Memory B cell (primary cell): ENCODE data around the gene SRP9.
"Not testable (repeated sequence)": the region's sequence is repeated elsewhere in the genome, so short reads cannot be mapped to it uniquely, and the experiment has no call there.

Source experiments
- ATAC-seq: fragments of 150-1000 bp; cut with Tn5 transposase; 2 replicates; pipeline ENCODE4 v1.10.0; 2021; ENCODE audit warnings: low read depth, mild to moderate bottlenecking, moderate library complexity
- DNase-seq, 2 donors: peaks; one replicate each; pipeline ENCODE4 v3.0.0; 2022; ENCODE audit warnings: low spot score in 2 of 2
- H3K27ac Mint-ChIP-seq: one replicate; pipeline ENCODE4 v1.8.0; 2022; ENCODE audit warnings: mild to moderate bottlenecking, moderate library complexity, mixed read lengths
- H3K27me3 Mint-ChIP-seq: one replicate; pipeline ENCODE4 v1.8.0; 2022; ENCODE audit warnings: mixed read lengths
- H3K36me3 Mint-ChIP-seq: one replicate; pipeline ENCODE4 v1.8.0; 2022; ENCODE audit warnings: mild to moderate bottlenecking, mixed read lengths
- H3K4me1 Mint-ChIP-seq: one replicate; pipeline ENCODE4 v1.8.0; 2022; ENCODE audit warnings: mixed read lengths
- H3K4me3 Mint-ChIP-seq: one replicate; pipeline ENCODE4 v1.8.0; 2022; ENCODE audit warnings: mild to moderate bottlenecking, moderate library complexity, mixed read lengths
- H3K9me3 Mint-ChIP-seq: one replicate; pipeline ENCODE4 v1.8.0; 2022; ENCODE audit warnings: mixed read lengths

The SRP9 gene

DNA sequence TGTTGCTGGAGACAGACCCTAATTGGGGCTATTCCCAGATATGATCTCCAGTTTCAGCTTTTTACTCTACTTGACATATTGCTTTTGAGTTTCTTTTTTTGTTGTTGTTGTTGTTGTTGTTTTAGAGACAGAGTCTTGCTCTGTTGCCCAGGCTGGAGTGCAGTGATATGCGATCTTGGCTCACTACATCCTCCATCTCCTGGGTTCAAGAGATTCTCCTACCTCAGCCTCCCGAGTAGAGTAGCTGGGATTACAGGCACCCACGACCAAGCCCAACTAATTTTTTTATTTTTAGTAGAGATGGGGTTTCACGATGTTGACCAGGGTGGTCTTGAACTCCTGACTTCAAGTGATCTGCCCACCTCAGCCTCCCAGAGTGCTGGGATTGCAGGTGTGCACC is 1.3 kb upstream of the SRP9 start:
- Mint-ChIP-seq H3K27me3 (no peaks in the 10 kb centered on the region), H3K9me3 (no peaks in the 10 kb centered on the region), H3K4me3 (no peak overlapping the region), H3K36me3 (peaks cover 8% of the 10 kb centered on the region), H3K27ac (no peak overlapping the region), H3K4me1 (peaks cover 7% of the 10 kb centered on the region)
- ATAC-seq (no peak), DNase-seq (no peak)

DNA sequence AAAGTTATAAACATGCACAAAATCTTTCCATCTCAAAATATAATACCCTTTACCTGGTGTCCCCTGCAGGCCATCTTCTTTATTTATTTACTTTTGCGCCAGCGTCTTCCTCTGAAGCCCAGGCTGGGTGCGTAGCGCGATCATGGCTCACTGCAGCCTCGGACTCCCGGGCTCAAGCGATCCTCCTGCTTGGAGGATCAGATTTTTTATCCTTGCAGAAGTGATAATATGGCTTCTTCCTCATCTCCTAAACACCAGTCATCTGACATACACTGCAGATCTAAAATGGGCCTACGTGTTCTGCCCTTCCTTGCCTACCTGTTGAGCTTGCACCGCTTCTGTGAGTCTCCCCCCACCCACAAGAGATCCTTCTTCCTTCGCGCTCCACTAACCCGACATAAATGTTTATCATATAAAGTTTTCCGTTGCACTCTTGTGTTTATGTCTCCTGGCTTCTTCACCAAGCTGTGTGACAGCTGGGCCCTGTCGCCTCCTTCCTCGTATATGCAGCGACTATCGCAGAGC is 506 bp upstream of the SRP9 start:
- Mint-ChIP-seq H3K27ac (no peak overlapping the region), H3K4me3 (no peak overlapping the region), H3K4me1 (peaks cover 9% of the 10 kb centered on the region), H3K9me3 (no peaks in the 10 kb centered on the region), H3K36me3 (peaks cover 8% of the 10 kb centered on the region), H3K27me3 (no peaks in the 10 kb centered on the region)
- DNase-seq (no peak), ATAC-seq (peak; percentile 1)

- H3K27me3 Mint-ChIP-seq: no peaks in the 10 kb centered on the region
- no peaks in the 10 kb centered on the region for H3K9me3 Mint-ChIP-seq
- H3K4me3 Mint-ChIP-seq: no peak overlapping the region
- ATAC-seq (no peak), DNase-seq (no peak)
- H3K4me1 Mint-ChIP-seq: peaks cover 16% of the 10 kb centered on the region
- H3K27ac Mint-ChIP-seq: no peak overlapping the region
- peaks cover 14% of the 10 kb centered on the region for H3K36me3 Mint-ChIP-seq
Measured at GRCh38 chr1:225778337-225778669, 677 bp downstream of the SRP9 start.

DNA sequence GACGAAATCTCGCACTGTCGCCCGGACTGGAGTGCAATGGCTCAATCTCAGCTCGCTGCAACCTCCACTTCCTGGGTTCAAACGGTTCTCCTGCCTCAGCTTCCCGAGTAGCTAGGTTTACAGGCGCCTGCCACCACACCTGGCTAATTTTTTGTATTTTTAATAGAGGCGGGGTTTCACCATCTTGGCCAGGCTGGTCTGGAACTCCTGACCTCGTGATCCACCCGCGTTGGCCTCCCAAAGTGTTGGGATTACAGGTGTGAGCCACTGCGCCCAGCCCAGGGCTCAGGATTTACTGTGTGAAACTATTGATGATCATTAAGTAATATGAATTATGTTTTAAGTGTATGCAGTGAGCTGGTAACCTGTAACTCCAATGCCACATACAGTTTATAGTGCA is 1.5 kb downstream of the SRP9 start:
- Mint-ChIP-seq H3K4me1 (peaks cover 21% of the 10 kb centered on the region), H3K36me3 (peaks cover 16% of the 10 kb centered on the region), H3K4me3 (peak overlapping the region; percentile 57)
- not testable (repeated sequence) for DNase-seq, ATAC-seq, H3K27ac Mint-ChIP-seq, H3K27me3 Mint-ChIP-seq, H3K9me3 Mint-ChIP-seq

- Mint-ChIP-seq H3K4me3 (no peak overlapping the region), H3K27me3 (no peaks in the 10 kb centered on the region), H3K9me3 (no peaks in the 10 kb centered on the region), H3K27ac (no peak overlapping the region), H3K36me3 (peaks cover 16% of the 10 kb centered on the region), H3K4me1 (peaks cover 21% of the 10 kb centered on the region)
- ATAC-seq (no peak), DNase-seq (no peak)
Measured at GRCh38 chr1:225780134-225780533, 2.5 kb downstream of the SRP9 start.

GRCh38 chr1:225780630-225781029 is 3.0 kb downstream of the SRP9 start:
- Mint-ChIP-seq H3K27ac (peak overlapping the region; percentile 78), H3K4me3 (peak overlapping the region; percentile 43)

GRCh38 chr1:225789142-225789541 is 11.5 kb downstream of the SRP9 start:
- H3K9me3 Mint-ChIP-seq, ATAC-seq: not testable (repeated sequence)
- H3K36me3 Mint-ChIP-seq: peaks cover 46% of the 10 kb centered on the region

More at GRCh38 chr1:225780630-225781029, 3.0 kb downstream of the SRP9 start:
- ATAC-seq (no peak), DNase-seq (no peak)
- Mint-ChIP-seq H3K9me3 (no peaks in the 10 kb centered on the region), H3K27me3 (no peaks in the 10 kb centered on the region), H3K36me3 (peaks cover 18% of the 10 kb centered on the region), H3K4me1 (peaks cover 21% of the 10 kb centered on the region)

DNA sequence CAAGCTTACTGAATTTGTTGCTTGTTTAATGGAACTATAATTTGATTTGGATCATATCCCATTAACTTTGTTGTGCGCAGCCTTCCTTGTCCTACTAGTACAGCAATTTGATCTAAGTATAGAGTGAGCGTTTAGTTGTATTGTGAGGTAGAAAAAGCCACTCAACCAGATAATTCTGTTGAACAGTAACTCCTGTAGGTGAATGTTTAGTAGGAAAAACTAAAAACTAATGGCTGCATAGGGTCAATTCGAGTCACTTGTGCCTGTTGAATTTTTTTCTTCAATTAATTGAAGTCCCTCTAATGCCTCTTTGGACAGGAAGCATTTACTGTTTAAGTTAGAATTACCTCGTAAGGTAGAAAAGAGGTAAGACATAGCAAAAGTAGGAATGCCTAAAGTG is 17.3 kb downstream of the SRP9 start:
- peaks cover 2% of the 10 kb centered on the region for H3K9me3 Mint-ChIP-seq
- DNase-seq (no peak), ATAC-seq (no peak)
- no peak overlapping the region for H3K27ac Mint-ChIP-seq
- peaks cover 39% of the 10 kb centered on the region for H3K36me3 Mint-ChIP-seq
- H3K4me3 Mint-ChIP-seq: no peak overlapping the region
- H3K4me1 Mint-ChIP-seq: no peaks in the 10 kb centered on the region
- H3K27me3 Mint-ChIP-seq: no peaks in the 10 kb centered on the region

More at GRCh38 chr1:225789142-225789541, 11.5 kb downstream of the SRP9 start:
- H3K27ac Mint-ChIP-seq, H3K27me3 Mint-ChIP-seq, H3K4me1 Mint-ChIP-seq, H3K4me3 Mint-ChIP-seq, DNase-seq: not testable (repeated sequence)

DNA sequence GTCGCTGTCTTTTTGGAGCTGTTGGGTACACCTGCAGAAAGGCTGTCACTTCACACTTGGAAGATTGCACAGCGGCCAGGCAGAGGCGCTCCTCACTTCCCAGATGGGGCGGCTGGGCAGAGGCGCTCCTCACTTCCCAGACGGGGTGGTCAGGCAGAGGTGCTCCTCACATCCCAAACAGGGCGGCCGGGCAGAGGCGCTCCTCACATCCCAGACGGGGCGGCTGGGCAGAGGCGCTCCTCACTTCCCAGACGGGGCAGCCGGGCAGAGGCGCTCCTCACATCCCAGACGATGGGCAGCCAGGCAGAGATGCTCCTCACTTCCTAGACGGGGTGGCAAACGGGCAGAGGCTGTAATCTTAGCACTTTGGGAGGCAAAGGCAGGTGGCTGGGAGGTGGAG is 18.5 kb downstream of the SRP9 start:
- not testable (repeated sequence) for H3K9me3 Mint-ChIP-seq, DNase-seq, ATAC-seq, H3K4me3 Mint-ChIP-seq, H3K27ac Mint-ChIP-seq, H3K4me1 Mint-ChIP-seq, H3K27me3 Mint-ChIP-seq
- H3K36me3 Mint-ChIP-seq: peaks cover 32% of the 10 kb centered on the region

DNA sequence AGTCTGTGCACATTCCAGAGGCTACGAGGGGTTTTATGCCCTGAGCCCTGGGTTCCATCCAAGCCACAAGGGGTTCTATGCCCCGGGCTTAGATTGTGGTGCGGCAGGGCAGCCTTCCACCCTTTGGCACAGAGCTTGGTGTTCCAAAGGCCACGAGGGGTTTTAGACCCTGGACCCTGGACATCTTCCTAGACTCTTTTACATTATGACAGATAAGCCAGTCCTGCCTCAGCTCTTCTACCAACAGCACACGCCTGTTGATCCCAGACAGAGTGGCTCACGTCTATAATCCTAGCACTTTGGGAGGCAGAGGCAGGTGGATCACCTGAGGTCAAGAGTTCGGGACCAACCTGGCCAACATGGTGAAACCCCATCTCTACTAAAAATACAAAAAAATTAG is 23.5 kb downstream of the SRP9 start:
- H3K4me1 Mint-ChIP-seq, H3K36me3 Mint-ChIP-seq, ATAC-seq, H3K4me3 Mint-ChIP-seq, H3K27me3 Mint-ChIP-seq, DNase-seq, H3K27ac Mint-ChIP-seq, H3K9me3 Mint-ChIP-seq: not testable (repeated sequence)

- DNase-seq (no peak), ATAC-seq (no peak)
- no peaks in the 10 kb centered on the region for H3K9me3 Mint-ChIP-seq
- no peak overlapping the region for H3K4me3 Mint-ChIP-seq
- H3K27me3 Mint-ChIP-seq: peaks cover 2% of the 10 kb centered on the region
- no peak overlapping the region for H3K27ac Mint-ChIP-seq
- no peaks in the 10 kb centered on the region for H3K36me3 Mint-ChIP-seq
- H3K4me1 Mint-ChIP-seq: peaks cover 10% of the 10 kb centered on the region
Measured at GRCh38 chr1:225806249-225806648, 28.6 kb downstream of the SRP9 start.

- not testable (repeated sequence) for ATAC-seq, H3K4me3 Mint-ChIP-seq, H3K4me1 Mint-ChIP-seq, H3K9me3 Mint-ChIP-seq, H3K36me3 Mint-ChIP-seq, H3K27ac Mint-ChIP-seq, H3K27me3 Mint-ChIP-seq, DNase-seq
Measured at GRCh38 chr1:225806736-225807135, 29.1 kb downstream of the SRP9 start.

DNA sequence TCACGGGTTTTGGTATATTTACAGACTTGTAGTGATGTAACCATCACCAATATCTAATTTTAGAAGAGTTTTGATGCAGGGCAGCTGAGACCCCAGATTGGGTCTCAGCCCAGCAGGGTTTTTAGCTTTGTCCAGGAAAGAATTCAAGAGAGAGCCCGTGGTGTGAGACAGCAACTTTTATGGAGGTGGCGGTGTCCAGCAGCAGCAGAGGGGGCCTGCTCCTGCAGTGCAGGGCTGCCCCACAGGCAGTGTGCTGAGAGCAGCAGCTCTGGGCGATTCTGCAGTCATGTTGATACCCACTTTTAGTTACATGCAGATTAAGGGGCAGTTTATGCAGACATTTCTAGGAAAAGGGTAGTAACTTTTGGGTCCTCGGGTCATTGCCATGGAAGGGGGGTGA is 30.5 kb downstream of the SRP9 start:
- no peaks in the 10 kb centered on the region for H3K9me3 Mint-ChIP-seq
- no peak overlapping the region for H3K4me3 Mint-ChIP-seq

GRCh38 chr1:225809842-225810578 is 32.4 kb downstream of the SRP9 start, which contains the start of gene EPHX1:
EPHX1 (plus strand) TSS chr1:225810124; CDS start chr1:225828730, 18,606 bp downstream.
- peak; percentile 88 for ATAC-seq
- Mint-ChIP-seq H3K27ac (no peak within 1 kb of the TSS), H3K4me1 (peaks cover 12% of the 10 kb centered on the region), H3K36me3 (no peaks in the 10 kb centered on the region), H3K27me3 (peaks cover 2% of the 10 kb centered on the region), H3K4me3 (peak within 1 kb of the TSS; percentile 88), H3K9me3 (no peaks in the 10 kb centered on the region)
- peak; percentile 43 to 46 for DNase-seq

More for the DNA sequence above, 30.5 kb downstream of the SRP9 start:
- no peak for ATAC-seq
- Mint-ChIP-seq H3K27ac (no peak overlapping the region), H3K4me1 (peaks cover 12% of the 10 kb centered on the region), H3K36me3 (no peaks in the 10 kb centered on the region), H3K27me3 (peaks cover 2% of the 10 kb centered on the region)
- no peak for DNase-seq
